HepG2 (cell line): ENCODE results near the gene DBX2. TPM values are rescaled to one million over a fixed set of nuclear protein-coding genes. Genes with fewer than 3 reads are reported as not detected.

Experiments used
- AFF4 ChIP-seq: sonication (generic); formaldehyde crosslinking; IDR thresholded peaks from 2 replicates; pipeline ENCODE4 v1.4.0; 2020; ENCODE audit warnings: missing genetic modification reagents
- BCL3 ChIP-seq: sonication (generic); formaldehyde crosslinking; IDR thresholded peaks from 2 replicates; pipeline ENCODE4 v1.5.1; 2020; ENCODE audit warnings: mild to moderate bottlenecking, missing genetic modification reagents, moderate library complexity
- FOSL2 ChIP-seq: sonication (generic); formaldehyde crosslinking; IDR thresholded peaks from 2 replicates; pipeline ENCODE4 v1.4.0; 2020; ENCODE audit warnings: missing genetic modification reagents
- KLF6 ChIP-seq: IDR thresholded peaks from 2 replicates; pipeline ENCODE4 v1.8.0; 2016; ENCODE audit warnings: missing biosample characterization, missing genetic modification reagents
- KMT2B ChIP-seq: IDR thresholded peaks from 2 replicates; pipeline ENCODE4 v1.6.1; 2016; ENCODE audit warnings: missing genetic modification reagents, missing compliant biosample characterization
- TRIM24 ChIP-seq: sonication (generic); formaldehyde crosslinking; IDR thresholded peaks from 2 replicates; pipeline ENCODE4 v1.8.0; 2022; ENCODE audit warnings: mild to moderate bottlenecking, missing genetic modification reagents
- ZNF33A ChIP-seq: sonication (generic); formaldehyde crosslinking; IDR thresholded peaks from 2 replicates; pipeline ENCODE4 v1.5.1; 2020; ENCODE audit warnings: missing genetic modification reagents, mild to moderate bottlenecking, moderate library complexity, borderline replicate concordance
- ZNF546 ChIP-seq: sonication (generic); formaldehyde crosslinking; conservative IDR thresholded peaks from 2 replicates; pipeline ENCODE4 v1.8.1; 2023; ENCODE audit warnings: mild to moderate bottlenecking, missing genetic modification reagents
- ZNF577 ChIP-seq: sonication (generic); formaldehyde crosslinking; IDR thresholded peaks from 2 replicates; pipeline ENCODE4 v1.4.0; 2020; ENCODE audit warnings: mild to moderate bottlenecking, low read depth, missing genetic modification reagents, borderline replicate concordance
- ZNF782 ChIP-seq: sonication (generic); formaldehyde crosslinking; IDR thresholded peaks from 2 replicates; pipeline ENCODE4 v1.4.0; 2020; ENCODE audit warnings: missing genetic modification reagents, mild to moderate bottlenecking, borderline replicate concordance
- polyA plus RNA-seq, 8 experiments: library from polyadenylated mRNA; depleted of rRNA in 3 of 8; stranded (reverse) in 7 of 8; unstranded in 1 of 8; fragments of >200 nt; fragmentation: Illumina TruSeq in 4 of 8; extraction: Trizol in 4 of 8; gene quantifications; 2 replicates each; pipeline versions ENCODE4 v1.2.1 to v1.2.3, GENCODE V29; 2011 to 2016; ENCODE audit warnings: low read depth in 4 of 8, missing spikeins in 1 of 8, mixed read lengths in 1 of 8; ENCODE audit not compliant: insufficient read depth in 1 of 8
- total RNA-seq, 5 experiments: library from RNA; depleted of rRNA; stranded (reverse); fragments of >200 nt; fragmentation: Illumina TruSeq; extraction: Trizol; gene quantifications; 2 replicates each; pipeline ENCODE4 v1.2.3, GENCODE V29; 2016; ENCODE audit warnings: low read depth in 1 of 5

DBX2 gene
- total and polyA plus RNA-seq, 2 of the 13 experiments (the other 11 are each of a cell fraction or from before 2014, with no cell fraction given) = not detected

- TF ChIP-seq ZNF577 (CRISPR knock-in tag) = no peak
- TF ChIP-seq KMT2B (CRISPR knock-in tag) = no peak
- no peak for TF ChIP-seq KLF6 (CRISPR knock-in tag)
- no peak for TF ChIP-seq ZNF33A (CRISPR knock-in tag)
- TF ChIP-seq BCL3 (CRISPR knock-in tag) = no peak
- no peak for TF ChIP-seq AFF4
- no peak for TF ChIP-seq ZNF782
- no peak for TF ChIP-seq FOSL2 (CRISPR knock-in tag)
- no peak for TF ChIP-seq ZNF546 (CRISPR knock-in tag)
- no peak for TF ChIP-seq TRIM24 (CRISPR knock-in tag)
Observed at GRCh38 chr12:45060976-45061375, 10.1 kb upstream of the DBX2 start (continued).
